Hematopoietic multipotent progenitor cell treated with erythropoietin and hydrocortisone succinate and interleukin-3 and kit ligand, for 15 days (in vitro differentiated cells): Measurements from ENCODE around the gene ERG28.
A peak's percentile ranks its signal among the peaks of the same experiment; 100 is the strongest.

ENCODE experiments used
- DNase-seq: peaks from one replicate; pipeline ENCODE4 v3.0.0-alpha.2; 2015; ENCODE audit warnings: low spot score

The ERG28 gene

GRCh38 chr14:75658957-75659356, 1.7 kb downstream of the ERG28 start:
- no peak for DNase-seq

- DNase-seq = no peak
These were observed 3.3 kb downstream of the ERG28 start for GRCh38 chr14:75657331-75657730.

GRCh38 chr14:75655235-75655634, 5.4 kb downstream of the ERG28 start:
- no peak for DNase-seq

DNA sequence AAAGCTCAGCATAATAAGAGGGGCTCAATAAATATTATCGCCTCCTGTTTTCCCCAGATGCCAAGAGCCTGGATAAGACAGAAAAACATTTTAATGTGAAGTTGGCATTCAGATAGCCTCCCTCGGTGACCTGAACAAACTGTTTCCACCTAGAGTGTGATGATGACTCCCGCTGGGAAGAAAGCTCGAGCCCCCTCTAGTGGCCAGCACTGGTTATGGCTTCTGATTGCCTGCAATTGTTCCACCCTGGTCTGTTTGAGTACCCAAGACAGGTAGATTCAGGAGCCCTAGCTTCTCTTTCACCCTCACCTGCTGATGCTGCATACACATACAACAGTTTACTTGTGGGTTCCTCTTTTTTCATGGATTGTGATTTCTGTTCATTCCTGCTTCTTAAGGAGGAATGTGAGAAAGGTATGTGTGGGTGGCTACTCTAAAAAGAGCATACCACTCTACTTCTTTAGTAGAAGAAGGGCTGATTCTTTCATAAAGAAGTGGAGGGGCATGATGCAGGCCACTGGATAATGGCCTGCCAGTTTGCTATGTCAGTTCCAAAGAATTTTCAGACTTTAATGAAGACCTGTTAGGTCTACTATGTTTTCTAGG, 6.4 kb downstream of the ERG28 start:
- peak; percentile 77 for DNase-seq

GRCh38 chr14:75653563-75653962, 7.1 kb downstream of the ERG28 start:
- DNase-seq = no peak

- no peak for DNase-seq
These were observed 10.2 kb downstream of the ERG28 start for GRCh38 chr14:75650253-75651058.

- no peak for DNase-seq
These were observed 10.9 kb downstream of the ERG28 start for GRCh38 chr14:75649773-75650172.

DNA sequence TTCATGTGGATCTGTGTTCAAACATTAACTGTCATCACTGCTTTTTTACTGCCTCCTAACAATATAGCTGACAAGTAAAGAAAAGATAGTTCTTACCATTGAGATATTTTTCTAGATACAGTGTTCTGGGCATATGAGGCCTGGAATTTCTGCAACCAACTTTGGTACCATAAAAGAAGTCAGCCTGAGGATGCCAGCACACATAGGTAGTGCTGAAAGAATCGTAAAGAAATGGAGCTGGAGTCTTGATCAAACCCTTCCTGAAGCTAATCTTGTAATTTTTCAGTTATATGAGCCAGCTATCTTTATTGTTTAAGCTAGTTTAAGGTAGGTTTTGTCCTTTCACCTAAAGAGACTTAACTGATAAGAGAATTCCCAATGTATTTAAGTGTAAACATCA, 11.3 kb downstream of the ERG28 start:
- no peak for DNase-seq

DNA sequence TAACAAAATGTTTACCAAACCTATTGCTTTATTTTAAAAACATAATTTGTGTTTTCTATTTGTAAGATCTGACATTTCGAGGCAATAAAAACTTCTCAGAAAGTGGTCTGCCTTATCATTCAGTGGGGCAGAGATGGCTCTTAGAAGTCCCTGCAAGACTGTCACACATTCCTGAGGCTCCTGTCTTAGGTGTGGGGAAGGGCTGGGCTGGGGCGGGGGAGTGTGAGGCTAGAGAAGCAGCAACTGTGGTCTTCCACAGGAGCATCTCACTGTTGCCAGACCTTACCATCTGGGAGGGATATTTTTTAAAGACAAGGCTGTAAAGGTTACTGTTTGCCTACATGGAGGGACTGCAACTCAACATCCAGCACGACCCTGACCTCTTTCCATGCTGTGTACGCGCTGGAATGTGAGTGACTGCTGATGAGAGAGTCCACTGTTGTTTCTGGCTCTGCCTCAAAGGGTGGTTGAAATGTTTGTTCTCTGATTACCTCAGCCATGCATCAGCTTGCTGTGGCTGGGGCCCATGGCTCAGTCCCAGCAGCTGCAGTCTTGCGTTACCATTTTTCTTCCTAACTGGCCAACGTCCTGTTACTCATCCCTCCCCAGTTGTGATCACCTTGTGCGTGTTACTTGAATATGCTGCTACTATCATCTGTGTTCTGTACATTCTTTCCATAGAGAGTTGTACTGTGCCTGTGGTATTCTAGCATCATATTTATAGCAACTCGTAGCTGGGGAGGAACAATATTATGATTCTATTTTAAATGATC, 12.4 kb downstream of the ERG28 start:
- no peak for DNase-seq

DNA sequence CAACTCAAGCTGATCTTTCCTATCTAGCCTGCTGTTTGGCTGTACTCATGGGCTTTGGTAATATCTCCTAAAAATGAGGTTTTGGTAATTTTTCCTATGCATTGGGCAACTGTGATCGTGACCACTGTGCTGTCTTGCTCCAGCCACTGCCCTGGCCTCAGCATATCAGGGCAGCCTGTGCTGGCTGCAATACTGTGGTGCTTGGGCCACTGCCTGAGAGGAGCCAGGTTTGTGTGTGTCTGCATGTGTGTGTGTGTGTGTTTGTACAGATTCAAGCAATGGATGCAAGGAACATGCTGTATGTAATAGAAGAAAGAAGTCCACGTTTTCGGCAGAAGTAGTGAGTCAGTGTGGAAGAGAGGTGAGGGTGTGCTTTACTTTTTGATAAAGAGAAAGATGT, 13.0 kb downstream of the ERG28 start:
- DNase-seq = no peak

DNA sequence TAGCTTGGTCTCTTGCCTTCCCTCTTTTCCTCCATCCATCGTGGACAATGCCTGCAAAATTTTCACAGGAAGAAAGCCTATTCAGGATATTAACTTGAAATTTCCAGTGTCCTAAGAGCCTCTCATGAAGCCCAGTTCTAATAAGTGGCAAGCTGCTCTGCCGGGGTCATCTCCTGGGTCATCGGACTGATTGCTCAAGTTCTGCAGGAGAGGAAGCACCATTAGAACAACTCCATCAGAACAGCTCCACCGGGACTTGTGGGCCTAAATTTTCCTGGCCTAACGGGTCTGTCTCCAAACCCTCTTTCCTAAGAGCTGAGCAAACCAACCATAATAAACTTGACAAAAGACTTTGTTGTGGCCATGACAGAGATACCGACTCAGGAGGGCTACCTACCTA, 13.9 kb downstream of the ERG28 start:
- DNase-seq = no peak

DNA sequence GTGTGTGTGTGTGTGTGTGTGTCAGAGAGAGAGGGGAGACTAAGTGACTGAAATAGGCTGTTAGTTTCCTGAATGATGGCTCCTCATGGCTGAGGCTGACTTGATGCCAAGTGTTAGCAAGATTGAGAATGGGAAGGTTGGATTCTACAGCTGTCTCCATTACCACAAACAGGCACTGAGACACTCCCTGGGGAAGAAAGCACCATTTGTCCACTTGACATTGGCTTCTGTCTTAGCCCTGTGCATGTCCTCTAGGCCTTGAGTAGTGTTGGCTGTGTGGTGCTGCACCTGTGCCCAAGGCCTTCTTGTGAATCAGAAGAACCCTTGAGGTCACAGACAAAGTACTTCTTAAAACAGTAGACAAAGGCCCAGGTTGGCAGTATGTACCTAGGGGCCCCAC, 15.6 kb downstream of the ERG28 start:
- no peak for DNase-seq

DNA sequence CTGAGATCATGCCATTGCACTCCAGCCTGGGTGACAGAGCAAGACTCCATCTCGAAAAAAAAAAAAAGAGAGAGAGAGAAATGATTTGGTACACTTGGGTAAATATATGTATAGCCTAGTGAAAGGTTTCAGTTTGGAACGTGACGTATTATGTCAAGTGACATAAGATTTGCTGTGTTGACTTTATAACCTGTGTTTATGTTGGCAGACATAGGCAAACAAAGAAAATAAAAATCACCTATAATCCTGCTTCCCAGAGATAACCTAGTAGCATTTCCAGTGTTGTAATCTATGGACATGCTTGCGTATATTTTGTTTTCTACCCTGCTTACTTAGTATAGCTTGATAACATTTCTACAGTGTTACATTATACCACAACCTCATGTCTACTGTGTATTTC, 16.7 kb downstream of the ERG28 start:
- no peak for DNase-seq

DNA sequence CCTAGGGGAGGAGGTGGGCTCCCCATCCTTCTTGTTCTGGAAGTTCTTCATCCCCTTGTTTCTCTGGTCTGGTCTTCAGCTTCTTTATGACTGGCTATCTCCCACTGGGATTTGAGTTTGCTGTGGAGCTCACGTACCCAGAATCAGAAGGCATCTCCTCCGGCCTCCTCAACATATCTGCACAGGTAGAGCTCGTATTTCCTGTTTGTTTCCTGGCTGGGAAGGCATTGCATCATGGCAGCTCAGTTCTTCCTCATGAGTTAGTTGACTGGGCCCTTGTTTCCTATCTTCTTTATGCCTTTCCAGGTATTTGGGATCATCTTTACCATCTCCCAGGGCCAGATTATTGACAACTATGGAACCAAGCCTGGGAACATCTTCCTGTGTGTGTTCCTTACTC, 19.8 kb downstream of the ERG28 start:
- DNase-seq = no peak

GRCh38 chr14:75636100-75636692, 24.5 kb downstream of the ERG28 start:
- DNase-seq = no peak

- DNase-seq = no peak
These were observed 25.8 kb downstream of the ERG28 start for GRCh38 chr14:75634848-75635247.

DNA sequence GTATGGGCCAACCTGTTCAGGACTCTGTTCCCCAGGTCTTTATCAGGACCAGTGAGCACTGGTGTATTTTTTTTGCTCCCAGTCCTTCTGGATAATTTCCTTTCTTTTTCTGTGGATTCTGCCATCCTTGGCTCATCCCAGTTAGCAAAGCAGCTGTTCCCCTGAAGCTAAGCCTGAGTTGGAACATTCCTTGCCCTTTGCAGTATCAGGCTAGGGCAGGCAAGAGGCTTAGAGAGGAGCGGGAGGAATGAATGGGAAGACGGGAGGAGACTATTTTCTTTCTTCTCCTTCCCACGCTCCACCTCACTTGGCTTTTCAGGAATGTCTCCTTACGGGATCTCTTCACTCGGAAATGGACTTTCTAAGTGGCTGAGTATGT, 29.2 kb downstream of the ERG28 start:
- DNase-seq = no peak

- DNase-seq = no peak
These were observed 29.8 kb downstream of the ERG28 start for GRCh38 chr14:75630695-75631452.

- DNase-seq = no peak
These were observed 31.9 kb downstream of the ERG28 start for GRCh38 chr14:75628816-75629215.

DNA sequence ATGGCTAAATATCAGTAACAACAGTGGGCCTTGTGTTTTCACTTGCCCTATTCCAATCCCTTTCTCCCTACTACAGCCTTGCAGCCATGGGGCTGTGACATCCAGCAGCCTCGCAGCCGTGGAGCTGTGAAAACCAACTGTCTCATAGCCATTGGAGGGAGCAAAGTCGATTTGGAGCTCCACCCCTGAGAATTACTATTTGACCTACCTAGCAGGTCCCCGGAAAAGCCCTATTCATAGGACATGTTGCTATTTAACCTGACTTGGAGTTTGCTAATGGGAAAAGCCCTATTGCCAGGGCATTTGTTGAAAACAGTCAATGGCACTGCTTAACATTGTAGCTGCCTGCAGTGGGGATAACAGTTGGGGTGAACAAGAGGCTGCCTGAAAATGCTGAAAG, 33.3 kb downstream of the ERG28 start:
- no peak for DNase-seq

- DNase-seq = no peak
These were observed 33.8 kb downstream of the ERG28 start for GRCh38 chr14:75626863-75627262.

DNA sequence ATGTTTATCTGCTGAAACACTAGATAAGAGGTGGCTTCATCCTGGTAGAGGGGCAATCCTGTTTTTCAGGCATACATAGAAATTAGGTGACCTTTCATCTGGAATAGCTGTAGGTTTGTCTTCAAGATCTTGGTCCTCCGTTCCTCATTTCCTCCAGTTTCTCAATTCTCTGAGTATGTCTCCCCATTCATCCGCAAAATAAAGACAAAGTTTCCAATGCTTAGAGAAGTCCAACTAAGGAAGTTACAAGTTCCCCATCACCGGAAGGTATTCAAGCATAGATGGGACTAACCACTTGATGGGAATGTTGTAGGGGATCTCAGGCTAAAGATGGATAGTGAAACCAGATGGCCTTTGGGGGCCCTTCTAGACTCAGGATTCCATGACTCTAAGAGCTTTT, 34.3 kb downstream of the ERG28 start:
- no peak for DNase-seq
